ENCODE measurements around the gene ZNF821.
"Not testable (repeated sequence)": the region's sequence is repeated elsewhere in the genome, so short reads cannot be mapped to it uniquely, and the experiment has no call there.

Gene ZNF821

GRCh38 chr16:71859762-71860521 is 24.0 kb downstream of the ZNF821 start:
- DNase-seq (ENCODE audit: low read depth in 2 of 2): no peak

GRCh38 chr16:71855937-71856662 is 27.9 kb downstream of the ZNF821 start:
- DNase-seq (ENCODE audit: low read depth in 2 of 2): no peak

GRCh38 chr16:71854369-71854948 is 29.5 kb downstream of the ZNF821 start:
- no peak for DNase-seq (ENCODE audit: low read depth in 2 of 2)

- DNase-seq (ENCODE audit: low read depth in 2 of 2): no peak
Observed at GRCh38 chr16:71853413-71853812, 30.6 kb downstream of the ZNF821 start.

GRCh38 chr16:71852561-71852960 is 31.4 kb downstream of the ZNF821 start:
- DNase-seq (ENCODE audit: low read depth in 2 of 2): no peak

GRCh38 chr16:71852158-71852557 is 31.8 kb downstream of the ZNF821 start:
- no peak for DNase-seq (ENCODE audit: low read depth in 2 of 2)

GRCh38 chr16:71851746-71852145 is 32.2 kb downstream of the ZNF821 start:
- no peak for DNase-seq (ENCODE audit: low read depth in 2 of 2)

GRCh38 chr16:71848622-71849021 is 35.4 kb downstream of the ZNF821 start:
- no peak for DNase-seq (ENCODE audit: low read depth in 2 of 2)

GRCh38 chr16:71847096-71847495 is 36.9 kb downstream of the ZNF821 start:
- no peak for DNase-seq (ENCODE audit: low read depth in 2 of 2)

- no peak for DNase-seq (ENCODE audit: low read depth in 2 of 2)
Observed at GRCh38 chr16:71846431-71846830, 37.6 kb downstream of the ZNF821 start.

- peak; percentile 87 to 88 for DNase-seq (ENCODE audit: low read depth in 2 of 2)
Observed at GRCh38 chr16:71845639-71846430, 38.1 kb downstream of the ZNF821 start, which contains the start of gene ATXN1L. Gene ATXN1L (plus strand): TSS chr16:71845976. CDS start chr16:71849741, 3,765 bp downstream.

GRCh38 chr16:71843572-71843971 is 40.4 kb downstream of the ZNF821 start:
- DNase-seq (ENCODE audit: low read depth in 2 of 2): no peak

- DNase-seq (ENCODE audit: low read depth in 2 of 2): peak; percentile 38 to 50
Observed at GRCh38 chr16:71840052-71840451, 43.9 kb downstream of the ZNF821 start.

GRCh38 chr16:71837150-71837549 is 46.8 kb downstream of the ZNF821 start:
- no peak for DNase-seq (ENCODE audit: low read depth in 2 of 2)

GRCh38 chr16:71834291-71834690 is 49.7 kb downstream of the ZNF821 start:
- DNase-seq (ENCODE audit: low read depth in 2 of 2): no peak

- DNase-seq (ENCODE audit: low read depth in 2 of 2): not testable (repeated sequence)
Observed at GRCh38 chr16:71832112-71832511, 51.9 kb downstream of the ZNF821 start.

- not testable (repeated sequence) for DNase-seq (ENCODE audit: low read depth in 2 of 2)
Observed at GRCh38 chr16:71831698-71832097, 52.3 kb downstream of the ZNF821 start.

GRCh38 chr16:71830359-71830758 is 53.6 kb downstream of the ZNF821 start:
- DNase-seq (ENCODE audit: low read depth in 2 of 2): no peak

GRCh38 chr16:71826533-71827017 is 57.4 kb downstream of the ZNF821 start:
- no peak for DNase-seq (ENCODE audit: low read depth in 2 of 2)

- DNase-seq (ENCODE audit: low read depth in 2 of 2): not testable (repeated sequence)
Observed at GRCh38 chr16:71817155-71817500, 66.9 kb downstream of the ZNF821 start.

GRCh38 chr16:71811261-71811803 is 72.7 kb downstream of the ZNF821 start:
- DNase-seq (ENCODE audit: low read depth in 2 of 2): no peak

- DNase-seq (ENCODE audit: low read depth in 2 of 2): not testable (repeated sequence)
Observed at GRCh38 chr16:71810155-71810530, 73.8 kb downstream of the ZNF821 start.
